ENCODE results near the gene CD84. TPM values are rescaled to one million over a fixed set of nuclear protein-coding genes. Genes with fewer than 3 reads are reported as not detected.
A peak's percentile ranks its signal among the peaks of the same experiment; 100 is the strongest.

CD84 gene
- total and polyA plus RNA-seq, 11 donors: 0.49 to 36.2 (median 1.4) TPM

DNA sequence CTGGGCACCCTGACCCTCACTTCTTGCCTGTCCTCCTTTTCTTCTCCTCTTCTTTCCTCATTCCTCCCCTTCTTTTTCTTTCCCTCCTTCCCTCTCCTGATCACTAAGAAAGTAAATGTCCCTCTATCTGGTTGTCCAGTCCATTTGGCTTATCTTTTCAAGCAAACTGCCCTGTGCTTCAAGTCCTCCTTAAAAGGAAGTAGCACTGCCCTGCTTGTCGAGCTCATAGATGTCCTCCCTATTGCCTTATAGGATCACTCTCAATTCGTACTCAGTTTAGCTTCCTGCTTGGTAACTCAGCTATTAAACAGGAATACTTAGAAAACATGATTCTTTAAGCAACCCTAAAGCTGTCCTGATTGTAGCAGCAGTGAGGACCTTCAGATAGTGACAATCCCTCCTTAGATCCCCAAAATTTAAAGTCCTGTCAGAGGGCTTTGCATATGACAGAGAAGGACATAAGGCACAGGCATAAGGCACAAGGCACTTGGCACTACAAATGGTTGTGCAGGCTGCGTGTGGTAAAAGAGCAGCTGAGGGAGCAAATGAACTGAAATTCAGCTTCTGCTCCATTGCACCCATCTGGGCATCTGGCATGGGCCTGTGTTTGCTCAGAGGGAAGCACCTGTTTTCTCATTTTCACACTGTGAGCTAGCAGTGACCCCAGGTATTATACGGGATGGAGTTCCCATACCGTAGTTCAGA is 30.2 kb downstream of the CD84 start:
- H3K4me1 ChIP-seq: peaks cover 0 to 48% (median 0%) of the 10 kb centered on the region in 12 donors
- H3K9me3 ChIP-seq: no peaks in the 10 kb centered on the region
- TF ChIP-seq POLR2A (IDR thresholded peaks at IDR 0.05): no peak
- TF ChIP-seq, protein P1, sequence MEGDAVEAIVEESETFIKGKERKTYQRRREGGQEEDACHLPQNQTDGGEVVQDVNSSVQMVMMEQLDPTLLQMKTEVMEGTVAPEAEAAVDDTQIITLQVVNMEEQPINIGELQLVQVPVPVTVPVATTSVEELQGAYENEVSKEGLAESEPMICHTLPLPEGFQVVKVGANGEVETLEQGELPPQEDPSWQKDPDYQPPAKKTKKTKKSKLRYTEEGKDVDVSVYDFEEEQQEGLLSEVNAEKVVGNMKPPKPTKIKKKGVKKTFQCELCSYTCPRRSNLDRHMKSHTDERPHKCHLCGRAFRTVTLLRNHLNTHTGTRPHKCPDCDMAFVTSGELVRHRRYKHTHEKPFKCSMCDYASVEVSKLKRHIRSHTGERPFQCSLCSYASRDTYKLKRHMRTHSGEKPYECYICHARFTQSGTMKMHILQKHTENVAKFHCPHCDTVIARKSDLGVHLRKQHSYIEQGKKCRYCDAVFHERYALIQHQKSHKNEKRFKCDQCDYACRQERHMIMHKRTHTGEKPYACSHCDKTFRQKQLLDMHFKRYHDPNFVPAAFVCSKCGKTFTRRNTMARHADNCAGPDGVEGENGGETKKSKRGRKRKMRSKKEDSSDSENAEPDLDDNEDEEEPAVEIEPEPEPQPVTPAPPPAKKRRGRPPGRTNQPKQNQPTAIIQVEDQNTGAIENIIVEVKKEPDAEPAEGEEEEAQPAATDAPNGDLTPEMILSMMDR (IDR thresholded peaks at IDR 0.05): no peak
- H3K27me3 ChIP-seq: peaks cover 0 to 6% (median 0%) of the 10 kb centered on the region in 9 donors
- DNase-seq (no peak), ATAC-seq (no peak)
- H3K27ac ChIP-seq: peak overlapping the region in 1 of 12 donors; percentile 61
- intact Hi-C loops (cut with DNase I): no loop called here
- H3K4me3 ChIP-seq: no peak overlapping the region
- 53 to 65% (median 61%) methylated on average over 5 of the region's 5 CpGs for WGBS, 4 donors
- peaks cover 0 to 52% (median 0%) of the 10 kb centered on the region in 9 donors for H3K36me3 ChIP-seq

DNA sequence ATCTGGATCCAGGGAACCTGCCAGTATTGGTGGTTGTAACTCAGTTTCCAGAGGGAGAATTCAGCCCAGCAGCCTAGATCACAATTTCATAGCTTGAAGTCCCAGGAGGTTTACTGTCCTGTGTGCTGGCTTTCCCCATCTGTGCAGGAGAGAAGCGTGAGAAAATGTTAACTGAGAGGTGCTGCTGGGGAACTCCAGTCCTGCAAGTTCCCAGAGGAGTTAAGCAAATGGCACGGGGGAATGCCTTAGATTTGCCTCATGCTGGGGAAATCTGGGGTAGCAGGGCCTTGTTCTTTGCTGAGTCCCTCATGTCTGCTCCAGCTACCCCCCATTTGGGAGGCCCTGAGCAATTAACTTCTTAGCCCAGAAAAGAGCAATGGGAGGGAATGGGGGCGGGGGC is 31.1 kb downstream of the CD84 start:
- DNase-seq (no peak), ATAC-seq (no peak)
- Histone ChIP-seq H3K36me3 (peaks cover 0 to 43% (median 0%) of the 10 kb centered on the region in 9 donors), H3K9me3 (no peaks in the 10 kb centered on the region), H3K4me3 (no peak overlapping the region), H3K27ac (peak overlapping the region in 1 of 12 donors; percentile 78), H3K27me3 (peaks cover 0 to 6% (median 0%) of the 10 kb centered on the region in 9 donors), H3K4me1 (peaks cover 0 to 49% (median 0%) of the 10 kb centered on the region in 12 donors)
- TF ChIP-seq, protein P1 (IDR thresholded peaks at IDR 0.05): no peak
- no peak for TF ChIP-seq POLR2A (IDR thresholded peaks at IDR 0.05)
- intact Hi-C loops (cut with DNase I): no loop called here
- WGBS, 4 donors: 58 to 68% (median 67%) methylated on average over 3 of the region's 3 CpGs

- Histone ChIP-seq H3K4me3 (no peak overlapping the region), H3K27me3 (peaks cover 0 to 3% (median 0%) of the 10 kb centered on the region in 9 donors), H3K27ac (peak overlapping the region in 1 of 12 donors; percentile 78), H3K9me3 (no peaks in the 10 kb centered on the region), H3K36me3 (peaks cover 0 to 35% (median 0%) of the 10 kb centered on the region in 9 donors), H3K4me1 (peaks cover 0 to 54% (median 0%) of the 10 kb centered on the region in 12 donors)
- no peak for TF ChIP-seq POLR2A (IDR thresholded peaks at IDR 0.05)
- TF ChIP-seq, protein P1 (IDR thresholded peaks at IDR 0.05): no peak
- intact Hi-C loops (cut with DNase I): no loop called here
- 64 to 100% (median 84%) methylated on average over 1 to 4 of the region's 4 CpGs for WGBS, 4 donors
- DNase-seq (no peak), ATAC-seq (no peak)
Observed at GRCh38 chr1:160547422-160547821, 31.9 kb downstream of the CD84 start.

DNA sequence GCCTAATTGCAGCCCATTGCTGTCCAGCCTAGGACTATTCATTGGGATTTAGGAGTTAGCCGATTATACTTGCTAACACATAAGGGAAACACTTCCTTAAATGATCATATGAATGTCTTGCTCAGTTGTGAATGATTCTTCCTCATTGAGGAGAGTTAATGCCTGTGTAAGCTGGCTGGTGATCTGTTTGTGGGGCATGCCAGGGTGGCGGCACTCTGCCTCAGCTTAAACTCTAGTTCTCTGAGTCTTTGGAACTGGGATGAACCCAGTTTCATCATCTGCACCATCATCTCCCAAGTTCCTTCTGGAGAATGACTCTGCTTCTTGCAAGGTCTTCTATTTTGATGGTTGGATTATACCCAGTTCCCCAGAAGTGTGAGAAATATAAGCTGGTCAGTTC is 32.4 kb downstream of the CD84 start:
- H3K9me3 ChIP-seq: no peaks in the 10 kb centered on the region
- H3K4me3 ChIP-seq: no peak overlapping the region
- intact Hi-C loops (cut with DNase I): no loop called here
- ATAC-seq: peak in 3 of 4 donors; percentile 28 to 69 (median 38)
- peaks cover 0 to 30% (median 0%) of the 10 kb centered on the region in 9 donors for H3K36me3 ChIP-seq
- 84 to 95% (median 88%) methylated on average over 2 of the region's 2 CpGs for WGBS, 4 donors
- peak overlapping the region in 1 of 12 donors; percentile 78 for H3K27ac ChIP-seq
- peak in 1 of 5 donors; percentile 41 for DNase-seq
- H3K27me3 ChIP-seq: peaks cover 0 to 3% (median 0%) of the 10 kb centered on the region in 9 donors
- peaks cover 0 to 56% (median 0%) of the 10 kb centered on the region in 12 donors for H3K4me1 ChIP-seq
- TF ChIP-seq POLR2A (IDR thresholded peaks at IDR 0.05): no peak
- TF ChIP-seq, protein P1 (IDR thresholded peaks at IDR 0.05): no peak

All from heart left ventricle (tissue), 16 donors.